SU-DHL-6 (cell line): ENCODE data around the gene MT1X.

Experiments used
- EZH2phosphoT487 ChIP-seq: fragments of 200-600 bp; sonication (generic), shearing (Covaris generic); conservative IDR thresholded peaks from 2 replicates; pipeline ENCODE4 v1.6.1; 2018; ENCODE audit warnings: mild to moderate bottlenecking, antibody characterized with exemption, low read length, moderate library complexity, mixed read lengths
- TF ChIP-seq, protein P1 (sequence below): fragments of 200-600 bp; sonication (generic); IDR thresholded peaks from one replicate; pipeline ENCODE4 v1.5.1; 2017; ENCODE audit warnings: antibody characterized with exemption, mild to moderate bottlenecking, low read length, moderate library complexity; ENCODE audit not compliant: insufficient read depth, poor library complexity, severe bottlenecking

DNA sequence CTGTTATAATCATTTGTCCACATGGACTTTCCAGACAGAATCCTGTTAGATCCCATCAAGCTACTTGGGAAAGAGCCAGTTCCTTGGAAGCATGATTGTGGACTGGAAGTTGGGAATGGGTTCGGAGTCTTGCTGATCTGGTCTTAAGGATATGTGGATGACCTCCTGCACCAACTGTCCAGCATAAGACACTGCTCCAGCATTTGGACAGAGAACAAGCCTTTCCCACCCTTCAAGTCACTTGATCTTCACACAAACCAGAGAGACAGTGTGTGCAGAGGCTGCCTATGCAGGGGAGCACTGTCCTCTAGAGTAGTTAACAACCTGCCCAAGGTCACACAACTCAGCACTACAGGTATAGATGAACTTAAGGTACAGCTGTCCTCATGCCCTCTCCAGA, 36.4 kb upstream of the MT1X start:
- TF ChIP-seq, protein P1, sequence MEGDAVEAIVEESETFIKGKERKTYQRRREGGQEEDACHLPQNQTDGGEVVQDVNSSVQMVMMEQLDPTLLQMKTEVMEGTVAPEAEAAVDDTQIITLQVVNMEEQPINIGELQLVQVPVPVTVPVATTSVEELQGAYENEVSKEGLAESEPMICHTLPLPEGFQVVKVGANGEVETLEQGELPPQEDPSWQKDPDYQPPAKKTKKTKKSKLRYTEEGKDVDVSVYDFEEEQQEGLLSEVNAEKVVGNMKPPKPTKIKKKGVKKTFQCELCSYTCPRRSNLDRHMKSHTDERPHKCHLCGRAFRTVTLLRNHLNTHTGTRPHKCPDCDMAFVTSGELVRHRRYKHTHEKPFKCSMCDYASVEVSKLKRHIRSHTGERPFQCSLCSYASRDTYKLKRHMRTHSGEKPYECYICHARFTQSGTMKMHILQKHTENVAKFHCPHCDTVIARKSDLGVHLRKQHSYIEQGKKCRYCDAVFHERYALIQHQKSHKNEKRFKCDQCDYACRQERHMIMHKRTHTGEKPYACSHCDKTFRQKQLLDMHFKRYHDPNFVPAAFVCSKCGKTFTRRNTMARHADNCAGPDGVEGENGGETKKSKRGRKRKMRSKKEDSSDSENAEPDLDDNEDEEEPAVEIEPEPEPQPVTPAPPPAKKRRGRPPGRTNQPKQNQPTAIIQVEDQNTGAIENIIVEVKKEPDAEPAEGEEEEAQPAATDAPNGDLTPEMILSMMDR, result no peak
- TF ChIP-seq EZH2phosphoT487, result no peak
